Epithelial cell of proximal tubule (primary cell): ENCODE data around the gene ZNF287. TPM values are rescaled to one million over a fixed set of nuclear protein-coding genes. Genes with fewer than 3 reads are reported as not detected.

Source experiments
- DNase-seq: peaks from one replicate; pipeline ENCODE4 v3.0.0-alpha.2; 2011; ENCODE audit warnings: low read depth
- H3K4me3 ChIP-seq: 2 replicates; pipeline ENCODE4 v1.5.1; 2011; ENCODE audit warnings: low read depth, mild to moderate bottlenecking, low read length
- total RNA-seq: library from RNA; depleted of rRNA; stranded (reverse); fragments of >200 nt; gene quantifications from 2 replicates; pipeline ENCODE4 v1.2.3, GENCODE V29; 2015
- TF ChIP-seq, protein P1 (sequence below): conservative IDR thresholded peaks from 2 replicates; pipeline ENCODE4 v1.5.1; 2012; ENCODE audit warnings: low read depth, mild to moderate bottlenecking, low read length

Gene ZNF287
- total RNA-seq, 1 donor from 2014 or later, result 3.3 TPM

GRCh38 chr17:16506188-16506587 lies 62.8 kb downstream of the ZNF287 start:
- TF ChIP-seq, protein P1, sequence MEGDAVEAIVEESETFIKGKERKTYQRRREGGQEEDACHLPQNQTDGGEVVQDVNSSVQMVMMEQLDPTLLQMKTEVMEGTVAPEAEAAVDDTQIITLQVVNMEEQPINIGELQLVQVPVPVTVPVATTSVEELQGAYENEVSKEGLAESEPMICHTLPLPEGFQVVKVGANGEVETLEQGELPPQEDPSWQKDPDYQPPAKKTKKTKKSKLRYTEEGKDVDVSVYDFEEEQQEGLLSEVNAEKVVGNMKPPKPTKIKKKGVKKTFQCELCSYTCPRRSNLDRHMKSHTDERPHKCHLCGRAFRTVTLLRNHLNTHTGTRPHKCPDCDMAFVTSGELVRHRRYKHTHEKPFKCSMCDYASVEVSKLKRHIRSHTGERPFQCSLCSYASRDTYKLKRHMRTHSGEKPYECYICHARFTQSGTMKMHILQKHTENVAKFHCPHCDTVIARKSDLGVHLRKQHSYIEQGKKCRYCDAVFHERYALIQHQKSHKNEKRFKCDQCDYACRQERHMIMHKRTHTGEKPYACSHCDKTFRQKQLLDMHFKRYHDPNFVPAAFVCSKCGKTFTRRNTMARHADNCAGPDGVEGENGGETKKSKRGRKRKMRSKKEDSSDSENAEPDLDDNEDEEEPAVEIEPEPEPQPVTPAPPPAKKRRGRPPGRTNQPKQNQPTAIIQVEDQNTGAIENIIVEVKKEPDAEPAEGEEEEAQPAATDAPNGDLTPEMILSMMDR, result peak; percentile 38
- H3K4me3 ChIP-seq, result no peak overlapping the region
- no peak for DNase-seq

- no peak for DNase-seq
- TF ChIP-seq, protein P1, result no peak
- H3K4me3 ChIP-seq, result no peak overlapping the region
Observed at GRCh38 chr17:16504984-16505383, 64.0 kb downstream of the ZNF287 start.

Other genes starting within 250 kb of the ZNF287 start
- 91.3 and 144 TPM in 2 replicates for gene CENPV, start 215.7 kb downstream of the ZNF287 start, total RNA-seq
- gene UBB, start 188.1 kb downstream of the ZNF287 start, total RNA-seq, result 1,348 and 1,532 TPM in 2 replicates
- gene TRPV2, start 153.6 kb downstream of the ZNF287 start, total RNA-seq, result 8.5 and 28.4 TPM in 2 replicates
- gene LRRC75A, start 77.0 kb downstream of the ZNF287 start, total RNA-seq, result 0.22 and 0.23 TPM in 2 replicates
- 1.3 and 1.8 TPM in 2 replicates for gene ZNF624, start 84.6 kb upstream of the ZNF287 start, total RNA-seq
- gene CCDC144A, start 121.0 kb upstream of the ZNF287 start, total RNA-seq, result 0.22 and 0.58 TPM in 2 replicates